Measurements from ENCODE around the gene SDK1.

GRCh38 chr7:3397324-3397723 lies 96.3 kb downstream of the SDK1 start:
- TF ChIP-seq TAF1 (IDR thresholded peaks at IDR 0.05; ENCODE audit: low read depth, low read length) (no peak), CTCF (IDR thresholded peaks at IDR 0.05; ENCODE audit: control extremely low read depth in 1 of 3, insufficient read depth in 1 of 3, low read depth in 1 of 3, low read length in 3 of 3) (no peak), POLR2A (IDR thresholded peaks at IDR 0.05; ENCODE audit: control extremely low read depth in 1 of 2, low read depth in 2 of 2, low read length in 2 of 2) (no peak), RAD21 (IDR thresholded peaks at IDR 0.05 in 1 of 2, conservative IDR thresholded peaks at IDR 0.05 in 1 of 2; ENCODE audit: low read depth in 2 of 2, low read length in 2 of 2) (no peak), SP1 (IDR thresholded peaks at IDR 0.05; ENCODE audit: low read depth, low read length) (no peak)
